NK-92 treated with Interleukin-12 subunit alpha and Interleukin-12 subunit beta, amount 100 ng/mL, for 24 hours (cell line): ENCODE results near the gene HOXD8.

ENCODE experiments used
- DNase-seq: peaks from one replicate; lab custom pipeline; 2025; lab: John Stamatoyannopoulos, UW

HOXD8 gene

GRCh38 chr2:176091329-176092258, 37.9 kb upstream of the HOXD8 start:
- no peak for DNase-seq

GRCh38 chr2:176092270-176093144, 37.0 kb upstream of the HOXD8 start, which contains the start of gene HOXD13:
Gene HOXD13, plus strand, starts transcription at chr2:176092721. Its CDS starts 170 bp downstream, at chr2:176092891.
- DNase-seq, result no peak

- DNase-seq, result no peak
These were observed 36.2 kb upstream of the HOXD8 start for GRCh38 chr2:176093145-176093897.

GRCh38 chr2:176093898-176094249, 35.6 kb upstream of the HOXD8 start:
- DNase-seq, result no peak

- no peak for DNase-seq
These were observed 35.2 kb upstream of the HOXD8 start for GRCh38 chr2:176094349-176094748.

GRCh38 chr2:176095421-176095820, 34.1 kb upstream of the HOXD8 start:
- DNase-seq, result no peak

GRCh38 chr2:176096243-176096985, 33.1 kb upstream of the HOXD8 start:
- DNase-seq, result no peak

GRCh38 chr2:176096986-176097819, 32.3 kb upstream of the HOXD8 start:
- peak; percentile 62 for DNase-seq

GRCh38 chr2:176097820-176098365, 31.6 kb upstream of the HOXD8 start:
- DNase-seq, result no peak

- no peak for DNase-seq
These were observed 30.9 kb upstream of the HOXD8 start for GRCh38 chr2:176098366-176099158.

GRCh38 chr2:176099159-176099727, 30.3 kb upstream of the HOXD8 start:
- no peak for DNase-seq

- no peak for DNase-seq
These were observed 29.6 kb upstream of the HOXD8 start, which contains the start of gene HOXD12 for GRCh38 chr2:176099728-176100546. Gene HOXD12, plus strand, starts transcription at chr2:176099795. Its CDS starts 7 bp downstream, at chr2:176099802.

GRCh38 chr2:176100547-176101140, 28.9 kb upstream of the HOXD8 start:
- DNase-seq, result no peak

- no peak for DNase-seq
These were observed 28.2 kb upstream of the HOXD8 start for GRCh38 chr2:176101216-176101830.

GRCh38 chr2:176101842-176102241, 27.7 kb upstream of the HOXD8 start:
- no peak for DNase-seq

GRCh38 chr2:176102309-176102866, 27.1 kb upstream of the HOXD8 start:
- DNase-seq, result no peak

GRCh38 chr2:176103194-176103593, 26.3 kb upstream of the HOXD8 start:
- DNase-seq, result no peak
